Breast epithelium (tissue), 3 donors: Measurements from ENCODE around the gene PIGH.

Experiments used
- POLR2AphosphoS5 ChIP-seq, 3 donors: sonication (generic); formaldehyde crosslinking; IDR thresholded peaks; one replicate each; pipeline ENCODE4 v1.6.1; 2017; ENCODE audit warnings: antibody characterized with exemption in 3 of 3
- TF ChIP-seq, protein P1 (sequence below), 3 donors: fragments of 450-650 bp; IDR thresholded peaks; one replicate each; pipeline ENCODE4 v1.5.1; 2016 to 2017; ENCODE audit warnings: antibody characterized with exemption in 3 of 3, mild to moderate bottlenecking in 3 of 3, moderate library complexity in 3 of 3

DNA sequence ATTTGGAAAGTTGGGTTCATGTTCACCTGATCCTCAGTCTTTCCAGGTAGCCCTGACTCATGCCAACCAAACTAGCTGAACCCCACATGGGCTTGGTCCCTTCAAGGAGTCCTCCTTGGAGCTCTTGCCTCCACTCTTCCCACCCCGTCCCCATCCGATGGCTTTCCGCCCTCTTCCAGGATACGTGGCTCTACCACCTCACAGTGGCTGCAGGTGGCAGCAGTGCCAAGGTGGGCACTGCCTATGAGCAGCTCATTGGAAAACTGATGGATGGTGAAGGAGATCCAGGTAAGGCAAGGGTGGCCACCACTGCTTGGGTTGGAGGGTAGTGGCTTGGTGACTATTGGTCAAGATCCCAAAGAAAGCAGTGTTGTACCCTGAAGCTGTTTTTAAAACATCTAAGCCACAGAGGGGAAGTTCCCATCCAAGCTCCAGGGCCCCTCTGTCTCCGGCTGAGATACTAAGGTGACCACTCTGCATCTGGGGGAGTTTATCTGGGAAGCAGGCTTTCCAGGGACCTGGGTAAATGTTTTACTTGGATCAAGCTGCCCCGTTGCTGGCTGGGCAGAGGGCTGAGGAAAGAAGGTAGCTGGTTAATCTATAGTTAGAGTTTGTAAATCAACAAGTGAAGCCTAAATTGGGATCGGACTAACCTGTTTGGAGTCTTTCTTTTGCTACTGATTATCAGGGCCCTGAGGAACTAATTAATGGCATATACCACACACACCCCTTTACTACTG is 23.7 kb downstream of the PIGH start:
- no peak for TF ChIP-seq POLR2AphosphoS5 (IDR thresholded peaks at IDR 0.05)
- TF ChIP-seq, protein P1, sequence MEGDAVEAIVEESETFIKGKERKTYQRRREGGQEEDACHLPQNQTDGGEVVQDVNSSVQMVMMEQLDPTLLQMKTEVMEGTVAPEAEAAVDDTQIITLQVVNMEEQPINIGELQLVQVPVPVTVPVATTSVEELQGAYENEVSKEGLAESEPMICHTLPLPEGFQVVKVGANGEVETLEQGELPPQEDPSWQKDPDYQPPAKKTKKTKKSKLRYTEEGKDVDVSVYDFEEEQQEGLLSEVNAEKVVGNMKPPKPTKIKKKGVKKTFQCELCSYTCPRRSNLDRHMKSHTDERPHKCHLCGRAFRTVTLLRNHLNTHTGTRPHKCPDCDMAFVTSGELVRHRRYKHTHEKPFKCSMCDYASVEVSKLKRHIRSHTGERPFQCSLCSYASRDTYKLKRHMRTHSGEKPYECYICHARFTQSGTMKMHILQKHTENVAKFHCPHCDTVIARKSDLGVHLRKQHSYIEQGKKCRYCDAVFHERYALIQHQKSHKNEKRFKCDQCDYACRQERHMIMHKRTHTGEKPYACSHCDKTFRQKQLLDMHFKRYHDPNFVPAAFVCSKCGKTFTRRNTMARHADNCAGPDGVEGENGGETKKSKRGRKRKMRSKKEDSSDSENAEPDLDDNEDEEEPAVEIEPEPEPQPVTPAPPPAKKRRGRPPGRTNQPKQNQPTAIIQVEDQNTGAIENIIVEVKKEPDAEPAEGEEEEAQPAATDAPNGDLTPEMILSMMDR (IDR thresholded peaks at IDR 0.05) = no peak
